HG03039 (cell line): Measurements from ENCODE around the gene METTL25.

Experiments used
- ATAC-seq: cut with Tn5 transposase; IDR thresholded peaks from one replicate; pipeline ENCODE4 v1.9.1; 2021; ENCODE audit warnings: mild to moderate bottlenecking, moderate library complexity; ENCODE audit not compliant: unreplicated experiment

METTL25 gene

DNA sequence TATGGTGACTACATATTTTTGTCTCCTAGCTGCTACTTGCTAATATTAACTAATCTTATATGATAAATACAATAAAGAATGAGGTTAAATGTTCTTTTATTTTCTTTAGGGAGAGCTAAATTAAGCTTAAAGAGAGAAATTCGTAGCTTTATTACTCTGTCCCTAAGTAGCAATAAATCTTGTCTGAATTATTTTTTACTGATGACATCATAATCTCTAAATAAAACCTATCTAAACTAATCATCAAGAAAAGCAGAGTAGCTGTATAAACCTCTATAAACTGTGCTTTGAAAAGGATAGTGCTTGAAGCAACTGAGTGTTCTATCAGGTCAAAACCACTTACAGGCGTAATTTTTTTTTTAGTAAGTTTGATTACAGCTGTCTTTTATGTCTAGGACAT is 42.5 kb downstream of the METTL25 start:
- ATAC-seq: no peak

DNA sequence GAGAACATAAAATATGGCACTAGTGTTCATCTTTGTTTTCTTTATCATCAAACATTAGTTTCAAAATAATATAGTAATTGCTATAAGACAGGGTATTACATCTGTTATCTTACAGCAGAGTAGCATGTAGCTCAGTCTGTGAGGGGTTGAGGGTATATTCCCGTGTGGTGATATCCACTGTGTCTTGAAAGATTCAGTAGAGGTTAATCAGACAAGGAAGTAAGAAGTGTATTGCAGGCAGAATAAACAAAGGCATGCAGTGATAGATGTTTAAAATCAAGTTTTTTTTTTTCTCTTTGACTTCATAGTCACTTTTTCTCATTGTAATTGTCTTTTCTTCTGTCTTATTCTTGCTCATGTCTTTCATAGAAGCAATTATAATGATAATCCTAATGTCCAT is 48.3 kb downstream of the METTL25 start:
- ATAC-seq: no peak

- ATAC-seq: no peak
Observed at GRCh38 chr12:82407481-82407880, 49.2 kb downstream of the METTL25 start.

GRCh38 chr12:82408844-82409243 is 50.5 kb downstream of the METTL25 start:
- ATAC-seq: no peak

DNA sequence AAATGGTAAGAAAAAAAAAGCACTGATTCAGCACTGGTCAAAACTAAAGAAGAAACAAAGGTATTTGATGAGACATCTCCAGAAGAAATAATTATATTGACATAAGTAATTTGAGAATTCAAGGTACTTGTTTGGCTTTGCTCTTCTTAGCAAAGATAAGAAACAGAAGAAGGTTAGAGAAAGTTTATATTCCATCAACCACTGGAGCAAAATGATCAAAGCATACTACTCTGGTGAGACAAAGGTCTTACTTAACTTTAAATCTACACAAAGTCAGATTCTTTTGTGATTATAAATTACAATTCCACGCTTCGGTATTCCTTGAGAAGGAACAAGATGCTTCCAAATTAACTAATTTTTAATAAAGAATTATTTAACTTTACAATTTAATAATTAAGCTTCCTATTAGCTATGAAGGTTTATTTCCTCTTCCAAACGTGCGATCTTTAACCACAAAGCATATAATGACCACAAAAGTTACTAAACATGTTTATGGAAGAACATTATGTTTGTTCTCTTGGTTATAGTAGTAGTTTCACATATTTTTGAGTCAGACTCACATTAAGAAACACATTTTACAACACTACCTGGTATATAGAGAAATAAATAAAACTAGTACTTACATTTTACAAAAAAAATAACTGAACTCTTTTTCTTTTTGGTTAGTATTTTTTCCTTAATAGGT is 53.4 kb downstream of the METTL25 start:
- no peak for ATAC-seq

GRCh38 chr12:82412246-82412645 is 53.9 kb downstream of the METTL25 start:
- ATAC-seq: no peak

DNA sequence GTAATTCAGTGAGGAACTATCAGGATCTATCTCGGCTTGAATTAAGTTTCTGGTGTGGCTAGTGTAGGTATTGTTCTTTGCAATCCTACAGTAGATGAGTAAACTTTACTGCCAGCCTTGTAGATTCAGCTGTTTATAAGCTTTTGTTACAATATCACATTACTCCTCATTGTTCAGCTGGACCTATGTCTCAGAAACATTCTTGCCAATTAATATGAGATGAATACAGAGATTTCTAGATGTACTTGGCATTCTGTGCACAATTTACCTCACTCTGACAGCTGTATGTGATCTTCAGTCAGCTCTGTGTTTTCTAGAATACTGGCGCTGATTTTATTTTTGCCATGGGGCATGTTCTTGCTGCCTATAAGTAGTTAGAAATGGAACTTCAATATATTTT is 55.7 kb downstream of the METTL25 start:
- no peak for ATAC-seq

DNA sequence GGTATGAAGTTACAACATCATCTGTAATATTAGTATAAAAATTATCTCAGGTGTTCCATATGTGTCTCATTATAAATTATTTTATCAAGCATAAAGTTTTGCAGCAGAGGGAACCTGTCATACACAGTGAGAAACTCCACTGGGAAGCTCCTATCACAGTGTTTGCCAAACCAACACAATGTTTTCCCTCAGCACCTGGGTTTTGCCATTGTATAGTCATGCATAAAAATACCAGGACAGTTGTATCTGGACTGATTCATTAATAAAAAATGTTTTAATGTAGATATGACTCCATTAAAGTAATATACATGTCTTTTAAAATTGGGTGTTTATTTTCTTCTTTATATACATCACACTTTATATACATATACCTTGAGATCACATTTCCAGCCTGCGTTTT is 56.6 kb downstream of the METTL25 start:
- ATAC-seq: no peak

- ATAC-seq: no peak
Observed at GRCh38 chr12:82415402-82415801, 57.1 kb downstream of the METTL25 start.

DNA sequence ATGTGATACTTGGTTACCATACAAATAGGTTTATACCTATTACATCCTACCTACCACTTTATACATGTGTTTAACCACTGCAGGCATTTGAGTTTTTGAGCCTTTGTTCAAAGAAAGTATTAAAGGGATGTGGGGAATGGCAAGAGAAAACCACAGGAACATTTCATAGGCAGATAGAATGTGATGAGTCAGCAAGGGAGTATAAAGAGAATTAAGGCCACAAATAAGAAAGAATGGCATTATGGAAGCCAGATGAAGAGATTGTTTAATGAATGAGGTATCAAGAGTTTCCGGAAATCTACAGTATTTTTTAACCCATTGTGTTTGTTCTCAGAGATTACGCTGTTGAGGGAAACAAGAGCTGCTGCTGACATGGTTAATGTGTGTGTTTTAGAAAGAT is 66.9 kb downstream of the METTL25 start:
- no peak for ATAC-seq

DNA sequence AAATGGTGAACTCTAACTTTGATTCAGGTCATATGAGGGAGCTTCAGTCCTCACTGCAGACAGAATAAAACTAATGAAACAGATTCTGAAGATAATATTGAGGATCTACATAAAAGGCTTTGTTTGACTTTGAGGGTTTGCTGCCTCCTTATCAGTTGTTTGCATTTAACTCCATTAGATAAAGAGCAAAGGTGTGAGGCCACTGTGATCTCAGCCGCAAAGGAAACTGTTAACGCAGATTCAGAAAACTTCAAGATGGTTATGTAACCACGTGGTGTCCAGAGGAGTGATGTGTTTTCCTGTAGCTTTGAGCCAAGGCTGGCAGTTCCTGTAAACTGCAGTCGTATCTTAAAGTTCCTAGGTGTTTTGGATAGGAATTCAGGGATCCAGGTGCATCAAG is 67.8 kb downstream of the METTL25 start:
- ATAC-seq: no peak

GRCh38 chr12:82426586-82426985 is 68.3 kb downstream of the METTL25 start:
- ATAC-seq: no peak

- no peak for ATAC-seq
Observed at GRCh38 chr12:82430541-82431145, 72.3 kb downstream of the METTL25 start.

GRCh38 chr12:82434392-82434911 is 76.1 kb downstream of the METTL25 start:
- no peak for ATAC-seq

DNA sequence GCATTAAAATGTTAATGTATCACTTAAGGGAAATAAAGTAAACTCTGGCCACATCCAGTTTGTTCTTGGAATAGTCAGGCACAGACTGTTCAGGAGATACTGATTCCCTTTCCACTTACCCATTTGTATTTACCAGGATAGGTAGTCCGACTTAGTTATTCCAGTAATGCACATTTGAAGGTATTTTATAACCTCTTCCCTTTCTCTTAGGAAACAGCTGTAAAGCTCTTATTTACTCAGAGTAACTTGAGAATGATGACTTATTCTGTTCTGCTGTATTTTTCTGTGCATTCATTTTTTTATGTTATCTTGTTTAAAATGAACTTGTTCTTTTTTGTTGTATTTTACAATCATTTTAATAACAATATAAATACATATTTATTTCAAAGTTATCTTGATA is 78.0 kb downstream of the METTL25 start:
- no peak for ATAC-seq

- no peak for ATAC-seq
Observed at GRCh38 chr12:82437744-82438143, 79.4 kb downstream of the METTL25 start.

GRCh38 chr12:82438356-82438755 is 80.0 kb downstream of the METTL25 start:
- ATAC-seq: no peak

GRCh38 chr12:82440885-82441284 is 82.6 kb downstream of the METTL25 start:
- no peak for ATAC-seq

DNA sequence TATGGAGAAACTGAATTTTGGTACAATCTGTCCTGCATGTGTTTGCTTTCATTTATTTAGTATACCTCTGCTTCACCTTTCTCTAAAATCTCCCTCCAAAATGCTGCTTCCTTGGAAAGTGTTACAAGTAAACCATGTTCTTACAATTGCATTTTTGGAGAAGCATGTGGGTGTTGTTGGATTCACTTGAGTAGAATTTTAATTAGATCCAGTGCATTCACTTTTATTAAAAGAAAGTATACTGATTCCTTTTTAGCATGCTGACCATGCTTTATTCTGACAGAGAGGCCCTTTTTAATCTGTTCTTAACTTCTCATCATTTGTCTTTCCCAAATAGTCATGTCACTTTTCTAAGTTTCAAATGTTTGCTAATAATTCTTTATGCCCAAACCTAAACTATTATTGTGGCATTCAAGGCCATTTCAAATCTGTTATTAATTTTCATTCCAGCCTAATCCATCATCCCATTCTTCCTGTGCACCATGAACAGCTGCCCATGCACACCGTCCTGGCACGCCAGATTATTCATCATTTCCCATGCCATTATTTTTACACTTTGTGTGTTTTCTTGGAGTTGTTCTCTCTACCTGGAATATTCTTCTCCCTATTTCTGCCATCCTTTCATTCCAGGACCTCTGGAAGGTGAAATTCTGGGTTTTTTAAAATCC is 90.7 kb downstream of the METTL25 start:
- ATAC-seq: no peak

GRCh38 chr12:82456633-82457032 is 98.3 kb downstream of the METTL25 start:
- ATAC-seq: no peak

DNA sequence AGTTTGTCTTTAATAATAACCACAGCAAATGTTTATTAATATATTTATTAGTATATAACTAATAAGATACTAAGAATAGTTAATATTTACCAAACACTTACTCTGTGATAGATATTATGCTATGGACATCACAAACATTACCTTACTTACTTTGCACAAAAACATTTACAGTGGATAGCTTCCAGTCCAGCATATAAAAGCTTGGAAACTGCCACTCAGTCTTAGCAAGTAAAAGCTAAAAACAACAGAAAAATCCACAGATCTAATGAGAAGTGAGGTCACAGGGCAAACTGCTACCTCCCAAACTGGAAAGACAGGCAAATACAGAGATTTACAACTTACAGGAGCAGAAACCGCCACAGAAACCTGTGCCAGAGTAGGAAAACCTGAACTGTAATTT is 99.8 kb downstream of the METTL25 start:
- ATAC-seq: no peak

DNA sequence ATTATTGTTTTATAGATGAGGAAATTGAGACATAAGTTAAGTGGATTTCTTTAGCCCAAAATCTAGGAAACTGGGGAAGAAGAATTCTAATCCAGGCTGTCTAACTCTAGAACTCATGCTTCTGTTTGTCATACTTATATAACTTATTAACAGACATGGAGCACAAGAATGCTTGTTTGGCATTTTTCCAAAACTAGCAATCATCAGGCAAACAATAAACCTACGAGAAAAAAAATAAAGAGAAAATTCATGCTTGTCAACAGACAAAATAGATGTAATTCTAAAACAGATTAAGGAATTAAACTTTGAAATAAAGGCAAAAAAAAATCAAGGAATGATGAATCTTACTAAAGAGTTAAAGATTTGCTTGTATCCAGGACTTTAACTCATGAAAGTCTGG is 103.1 kb downstream of the METTL25 start:
- ATAC-seq: no peak
